Measurements from ENCODE around the gene ZNF385B. TPM values are rescaled to one million over a fixed set of nuclear protein-coding genes. Genes with fewer than 3 reads are reported as not detected.

The ZNF385B gene
- total RNA-seq, 1 experiment from 2014 or later = 9.3 TPM

GRCh38 chr2:179677077-179677688, 184.2 kb downstream of the ZNF385B start:
- Histone ChIP-seq H3K27me3 (ENCODE audit: insufficient read depth, low read length) (no peaks in the 10 kb centered on the region), H3K9me3 (ENCODE audit: control insufficient read depth in 1 of 2, insufficient read depth in 1 of 2, low read depth in 1 of 2, low read length in 2 of 2) (no peaks in the 10 kb centered on the region), H2AFZ (ENCODE audit: low read depth, low read length, poor library complexity, severe bottlenecking) (no peak overlapping the region), H3K4me3 (replicated peaks in 1 of 2; ENCODE audit: low read depth in 1 of 2, low read length in 2 of 2) (no peak overlapping the region), H3K36me3 (ENCODE audit: control insufficient read depth in 1 of 2, insufficient read depth in 2 of 2, low read length in 2 of 2) (no peaks in the 10 kb centered on the region), H4K20me1 (ENCODE audit: insufficient read depth) (no peaks in the 10 kb centered on the region), H3K27ac (ENCODE audit: low read depth, low read length) (no peak overlapping the region), H3K4me2 (ENCODE audit: low read length) (no peak overlapping the region), H3K9ac (ENCODE audit: low read length) (no peak overlapping the region), H3K9me2 (ENCODE audit: insufficient read depth) (no peaks in the 10 kb centered on the region), H3K4me1 (ENCODE audit: control insufficient read depth in 1 of 2, insufficient read depth in 2 of 2, low read length in 2 of 2) (no peaks in the 10 kb centered on the region), H3K79me2 (ENCODE audit: insufficient read depth, low read length) (no peaks in the 10 kb centered on the region)
- CTCF ChIA-PET = no interaction called here
- intact Hi-C loops (cut with micrococcal nuclease) = no loop called here
- POLR2A ChIA-PET = no interaction called here
- BruUV-seq (replicated peaks) = no TSS peak
- DNase-seq (ENCODE audit: low read depth, low spot score) = no peak
- no peak for TF ChIP-seq SP1 (IDR thresholded peaks at IDR 0.05; ENCODE audit: low read depth)
- no peak for TF ChIP-seq EGR1 (IDR thresholded peaks at IDR 0.05; ENCODE audit: low read depth)
- no peak for TF ChIP-seq RAD21 (IDR thresholded peaks at IDR 0.05; ENCODE audit: low read depth)
- no peak for TF ChIP-seq POLR2A (IDR thresholded peaks at IDR 0.05; ENCODE audit: borderline replicate concordance, extremely low read depth, insufficient read depth, insufficient read length)
- TF ChIP-seq CBX3 (IDR thresholded peaks at IDR 0.05; ENCODE audit: low read depth) = no peak
- no peak for TF ChIP-seq CEBPB (IDR thresholded peaks at IDR 0.05; ENCODE audit: low read depth)
- TF ChIP-seq SIN3A (IDR thresholded peaks at IDR 0.05; ENCODE audit: low read depth) = no peak
- TF ChIP-seq, protein P1, sequence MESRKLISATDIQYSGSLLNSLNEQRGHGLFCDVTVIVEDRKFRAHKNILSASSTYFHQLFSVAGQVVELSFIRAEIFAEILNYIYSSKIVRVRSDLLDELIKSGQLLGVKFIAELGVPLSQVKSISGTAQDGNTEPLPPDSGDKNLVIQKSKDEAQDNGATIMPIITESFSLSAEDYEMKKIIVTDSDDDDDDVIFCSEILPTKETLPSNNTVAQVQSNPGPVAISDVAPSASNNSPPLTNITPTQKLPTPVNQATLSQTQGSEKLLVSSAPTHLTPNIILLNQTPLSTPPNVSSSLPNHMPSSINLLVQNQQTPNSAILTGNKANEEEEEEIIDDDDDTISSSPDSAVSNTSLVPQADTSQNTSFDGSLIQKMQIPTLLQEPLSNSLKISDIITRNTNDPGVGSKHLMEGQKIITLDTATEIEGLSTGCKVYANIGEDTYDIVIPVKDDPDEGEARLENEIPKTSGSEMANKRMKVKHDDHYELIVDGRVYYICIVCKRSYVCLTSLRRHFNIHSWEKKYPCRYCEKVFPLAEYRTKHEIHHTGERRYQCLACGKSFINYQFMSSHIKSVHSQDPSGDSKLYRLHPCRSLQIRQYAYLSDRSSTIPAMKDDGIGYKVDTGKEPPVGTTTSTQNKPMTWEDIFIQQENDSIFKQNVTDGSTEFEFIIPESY (IDR thresholded peaks at IDR 0.05; ENCODE audit: extremely low read depth, insufficient replicate concordance, low read length) = no peak
- TF ChIP-seq ELF1 (IDR thresholded peaks at IDR 0.05; ENCODE audit: borderline replicate concordance, low read depth) = no peak
- no peak for TF ChIP-seq ZNF274 (IDR thresholded peaks at IDR 0.05; ENCODE audit: low read depth, low read length)
- TF ChIP-seq EZH2phosphoT487 (IDR thresholded peaks at IDR 0.05; ENCODE audit: borderline replicate concordance) = no peak
- no peak for TF ChIP-seq POLR2AphosphoS5 (IDR thresholded peaks at IDR 0.05; ENCODE audit: low read depth, low read length)
- TF ChIP-seq, protein P2, sequence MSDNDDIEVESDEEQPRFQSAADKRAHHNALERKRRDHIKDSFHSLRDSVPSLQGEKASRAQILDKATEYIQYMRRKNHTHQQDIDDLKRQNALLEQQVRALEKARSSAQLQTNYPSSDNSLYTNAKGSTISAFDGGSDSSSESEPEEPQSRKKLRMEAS (IDR thresholded peaks at IDR 0.05) = no peak
- TF ChIP-seq ZFX (IDR thresholded peaks at IDR 0.05) = no peak
- ATAC-seq = no peak
- RAD21 ChIA-PET (ENCODE audit: low non-redundant PET in 1 of 2, low total read pairs in 2 of 2, uncharacterized antibody in 2 of 2, unreplicated experiment in 2 of 2) = no interaction called here

All from HCT116 (cell line).